HepG2 (cell line): Measurements from ENCODE around the gene TBCD. TPM values are rescaled to one million over a fixed set of nuclear protein-coding genes. Genes with fewer than 3 reads are reported as not detected.

Source experiments
- AGO1 ChIP-seq: fragments of 200-400 bp; formaldehyde crosslinking; IDR thresholded peaks from 2 replicates; pipeline ENCODE4 v1.6.1; 2017; ENCODE audit warnings: mild to moderate bottlenecking, low read depth, low read length, moderate library complexity; ENCODE audit not compliant: poor library complexity, severe bottlenecking
- ELF3 ChIP-seq: IDR thresholded peaks from 2 replicates; pipeline ENCODE4 v1.6.1; 2016; ENCODE audit warnings: missing genetic modification reagents, missing compliant biosample characterization
- HNRNPL ChIP-seq: fragments of 200-400 bp; formaldehyde crosslinking; IDR thresholded peaks from 2 replicates; pipeline ENCODE4 v1.6.1; 2017; ENCODE audit warnings: mild to moderate bottlenecking, low read depth, low read length
- KDM2A ChIP-seq: sonication (generic); formaldehyde crosslinking; IDR thresholded peaks from 2 replicates; pipeline ENCODE4 v1.4.0; 2020; ENCODE audit warnings: low read depth, missing genetic modification reagents, borderline replicate concordance
- KLF15 ChIP-seq: sonication (generic); formaldehyde crosslinking; IDR thresholded peaks from 2 replicates; pipeline ENCODE4 v1.8.1; 2023; ENCODE audit warnings: borderline replicate concordance, mild to moderate bottlenecking, inconsistent platforms, missing genetic modification reagents, mixed read lengths
- MEIS2 ChIP-seq: sonication (generic); formaldehyde crosslinking; IDR thresholded peaks from 2 replicates; pipeline ENCODE4 v1.9.0; 2021; ENCODE audit warnings: mild to moderate bottlenecking, missing genetic modification reagents
- SALL2 ChIP-seq: sonication (generic); formaldehyde crosslinking; IDR thresholded peaks from 2 replicates; pipeline ENCODE4 v1.8.1; 2023; ENCODE audit warnings: mild to moderate bottlenecking, missing genetic modification reagents, inconsistent platforms
- ZFP37 ChIP-seq: sonication (generic); formaldehyde crosslinking; IDR thresholded peaks from 2 replicates; pipeline ENCODE4 v1.4.0; 2020; ENCODE audit warnings: missing genetic modification reagents, borderline replicate concordance
- ZNF207 ChIP-seq: fragments of 450-650 bp; IDR thresholded peaks from 2 replicates; pipeline ENCODE4 v1.6.1; 2016; ENCODE audit warnings: antibody characterized with exemption, borderline replicate concordance
- ZNF263 ChIP-seq: sonication (generic); formaldehyde crosslinking; IDR thresholded peaks from 2 replicates; pipeline ENCODE4 v1.4.0; 2020; ENCODE audit warnings: missing genetic modification reagents
- ZNF614 ChIP-seq: IDR thresholded peaks from 2 replicates; pipeline ENCODE4 v1.6.1; 2018; ENCODE audit warnings: missing biosample characterization, missing genetic modification reagents, inconsistent platforms, borderline replicate concordance
- ZNF782 ChIP-seq: sonication (generic); formaldehyde crosslinking; IDR thresholded peaks from 2 replicates; pipeline ENCODE4 v1.4.0; 2020; ENCODE audit warnings: missing genetic modification reagents, mild to moderate bottlenecking, borderline replicate concordance
- polyA plus RNA-seq, 8 experiments: library from polyadenylated mRNA; depleted of rRNA in 3 of 8; stranded (reverse) in 7 of 8; unstranded in 1 of 8; fragments of >200 nt; fragmentation: Illumina TruSeq in 4 of 8; extraction: Trizol in 4 of 8; gene quantifications; 2 replicates each; pipeline versions ENCODE4 v1.2.1 to v1.2.3, GENCODE V29; 2011 to 2016; ENCODE audit warnings: low read depth in 4 of 8, missing spikeins in 1 of 8, mixed read lengths in 1 of 8; ENCODE audit not compliant: insufficient read depth in 1 of 8
- total RNA-seq, 5 experiments: library from RNA; depleted of rRNA; stranded (reverse); fragments of >200 nt; fragmentation: Illumina TruSeq; extraction: Trizol; gene quantifications; 2 replicates each; pipeline ENCODE4 v1.2.3, GENCODE V29; 2016; ENCODE audit warnings: low read depth in 1 of 5
- TF ChIP-seq, protein P1 (sequence below): sonication (generic); formaldehyde crosslinking; IDR thresholded peaks from 2 replicates; pipeline ENCODE4 v1.5.0; 2020; ENCODE audit warnings: mild to moderate bottlenecking, missing genetic modification reagents, moderate library complexity
- TF ChIP-seq, protein P2 (sequence below): sonication (generic); formaldehyde crosslinking; IDR thresholded peaks from 2 replicates; pipeline ENCODE4 v1.9.0; 2021; ENCODE audit warnings: missing genetic modification reagents, borderline replicate concordance
- TF ChIP-seq, protein P3 (sequence below): sonication (generic); formaldehyde crosslinking; IDR thresholded peaks from 2 replicates; pipeline ENCODE4 v1.5.1; 2020; ENCODE audit warnings: missing genetic modification reagents, mild to moderate bottlenecking, borderline replicate concordance
- TF ChIP-seq, protein P4 (sequence below): sonication (generic); formaldehyde crosslinking; IDR thresholded peaks from 2 replicates; pipeline ENCODE4 v1.4.0; 2020; ENCODE audit warnings: mild to moderate bottlenecking, missing genetic modification reagents
- TF ChIP-seq, protein P5 (sequence below): IDR thresholded peaks from 2 replicates; pipeline ENCODE4 v1.6.1; 2016; ENCODE audit warnings: low read depth, borderline replicate concordance
- TF ChIP-seq, protein P6 (sequence below): sonication (generic); formaldehyde crosslinking; IDR thresholded peaks from 2 replicates; pipeline ENCODE4 v1.5.1; 2020; ENCODE audit warnings: mild to moderate bottlenecking, missing genetic modification reagents, moderate library complexity

TBCD gene
- total and polyA plus RNA-seq, 2 of the 13 experiments (the other 11 are each of a cell fraction or from before 2014, with no cell fraction given): 33.9 to 54.8 TPM

DNA sequence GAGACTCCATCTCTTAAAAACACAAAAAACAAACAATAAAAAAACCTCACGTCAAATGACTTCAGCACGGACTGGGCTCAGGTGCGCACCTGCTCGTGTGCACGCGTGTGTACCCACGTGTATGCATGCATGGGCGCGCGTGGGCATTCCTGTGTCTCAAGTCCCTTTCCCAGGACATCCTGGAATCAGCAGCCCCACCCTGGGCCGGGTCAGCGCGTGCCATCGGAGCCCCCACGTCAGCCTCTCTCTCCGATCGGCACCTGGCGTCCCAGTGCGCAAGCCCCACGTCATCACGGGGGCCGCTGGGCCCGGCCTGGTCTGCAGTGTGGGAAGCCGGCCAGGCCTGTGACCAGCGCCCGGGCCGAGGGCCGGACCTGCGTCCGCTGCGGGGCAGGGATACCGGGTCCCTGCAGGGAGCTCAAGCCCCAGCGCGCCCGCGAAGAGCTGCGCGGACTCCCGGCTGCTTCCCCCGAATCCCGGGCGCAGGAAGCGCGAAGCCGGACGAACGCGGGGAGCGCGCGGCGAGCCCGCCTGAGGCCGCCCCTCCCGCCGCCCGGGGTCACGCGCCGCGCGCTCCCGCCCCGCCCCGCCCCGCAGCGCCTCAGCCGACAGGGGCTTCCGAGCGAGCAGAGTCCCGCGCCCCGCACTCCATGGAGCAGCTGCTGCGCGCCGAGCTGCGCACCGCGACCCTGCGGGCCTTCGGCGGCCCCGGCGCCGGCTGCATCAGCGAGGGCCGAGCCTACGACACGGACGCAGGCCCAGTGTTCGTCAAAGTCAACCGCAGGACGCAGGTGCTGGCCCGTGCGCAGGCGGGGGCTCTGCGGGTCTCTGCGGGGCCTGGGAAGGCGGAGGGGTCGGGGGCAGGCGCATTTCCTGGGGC, 16.6 kb upstream of the TBCD start, which contains the start of gene FN3K (continued):
- TF ChIP-seq, protein P1, sequence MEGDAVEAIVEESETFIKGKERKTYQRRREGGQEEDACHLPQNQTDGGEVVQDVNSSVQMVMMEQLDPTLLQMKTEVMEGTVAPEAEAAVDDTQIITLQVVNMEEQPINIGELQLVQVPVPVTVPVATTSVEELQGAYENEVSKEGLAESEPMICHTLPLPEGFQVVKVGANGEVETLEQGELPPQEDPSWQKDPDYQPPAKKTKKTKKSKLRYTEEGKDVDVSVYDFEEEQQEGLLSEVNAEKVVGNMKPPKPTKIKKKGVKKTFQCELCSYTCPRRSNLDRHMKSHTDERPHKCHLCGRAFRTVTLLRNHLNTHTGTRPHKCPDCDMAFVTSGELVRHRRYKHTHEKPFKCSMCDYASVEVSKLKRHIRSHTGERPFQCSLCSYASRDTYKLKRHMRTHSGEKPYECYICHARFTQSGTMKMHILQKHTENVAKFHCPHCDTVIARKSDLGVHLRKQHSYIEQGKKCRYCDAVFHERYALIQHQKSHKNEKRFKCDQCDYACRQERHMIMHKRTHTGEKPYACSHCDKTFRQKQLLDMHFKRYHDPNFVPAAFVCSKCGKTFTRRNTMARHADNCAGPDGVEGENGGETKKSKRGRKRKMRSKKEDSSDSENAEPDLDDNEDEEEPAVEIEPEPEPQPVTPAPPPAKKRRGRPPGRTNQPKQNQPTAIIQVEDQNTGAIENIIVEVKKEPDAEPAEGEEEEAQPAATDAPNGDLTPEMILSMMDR (CRISPR knock-in tag): no peak
- TF ChIP-seq ELF3 (peak; percentile 47; the same call in 1 of the 2 replicates), ZFP37 (no peak), ZNF263 (CRISPR knock-in tag) (peak; percentile 65), ZNF207 (no peak), AGO1 (peak; percentile 89), ZNF614 (CRISPR knock-in tag) (no peak), HNRNPL (no peak), KDM2A (CRISPR knock-in tag) (peak; percentile 90), ZNF782 (CRISPR knock-in tag) (0 out of 2 replicates have a peak, but pooled peaks have one; percentile 7), MEIS2 (CRISPR knock-in tag) (no peak; the same call in 1 of the 2 replicates), SALL2 (CRISPR knock-in tag) (0 out of 2 replicates have a peak, but pooled peaks have one; percentile 16), KLF15 (no peak)
- TF ChIP-seq, protein P2, sequence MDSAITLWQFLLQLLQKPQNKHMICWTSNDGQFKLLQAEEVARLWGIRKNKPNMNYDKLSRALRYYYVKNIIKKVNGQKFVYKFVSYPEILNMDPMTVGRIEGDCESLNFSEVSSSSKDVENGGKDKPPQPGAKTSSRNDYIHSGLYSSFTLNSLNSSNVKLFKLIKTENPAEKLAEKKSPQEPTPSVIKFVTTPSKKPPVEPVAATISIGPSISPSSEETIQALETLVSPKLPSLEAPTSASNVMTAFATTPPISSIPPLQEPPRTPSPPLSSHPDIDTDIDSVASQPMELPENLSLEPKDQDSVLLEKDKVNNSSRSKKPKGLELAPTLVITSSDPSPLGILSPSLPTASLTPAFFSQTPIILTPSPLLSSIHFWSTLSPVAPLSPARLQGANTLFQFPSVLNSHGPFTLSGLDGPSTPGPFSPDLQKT (CRISPR knock-in tag): peak; percentile 38; the same call in 1 of the 2 replicates
- TF ChIP-seq, protein P3, sequence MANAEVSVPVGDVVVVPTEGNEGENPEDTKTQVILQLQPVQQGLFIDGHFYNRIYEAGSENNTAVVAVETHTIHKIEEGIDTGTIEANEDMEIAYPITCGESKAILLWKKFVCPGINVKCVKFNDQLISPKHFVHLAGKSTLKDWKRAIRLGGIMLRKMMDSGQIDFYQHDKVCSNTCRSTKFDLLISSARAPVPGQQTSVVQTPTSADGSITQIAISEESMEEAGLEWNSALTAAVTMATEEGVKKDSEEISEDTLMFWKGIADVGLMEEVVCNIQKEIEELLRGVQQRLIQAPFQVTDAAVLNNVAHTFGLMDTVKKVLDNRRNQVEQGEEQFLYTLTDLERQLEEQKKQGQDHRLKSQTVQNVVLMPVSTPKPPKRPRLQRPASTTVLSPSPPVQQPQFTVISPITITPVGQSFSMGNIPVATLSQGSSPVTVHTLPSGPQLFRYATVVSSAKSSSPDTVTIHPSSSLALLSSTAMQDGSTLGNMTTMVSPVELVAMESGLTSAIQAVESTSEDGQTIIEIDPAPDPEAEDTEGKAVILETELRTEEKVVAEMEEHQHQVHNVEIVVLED (CRISPR knock-in tag): peak; percentile 37; the same call in 1 of the 2 replicates
- TF ChIP-seq, protein P4, sequence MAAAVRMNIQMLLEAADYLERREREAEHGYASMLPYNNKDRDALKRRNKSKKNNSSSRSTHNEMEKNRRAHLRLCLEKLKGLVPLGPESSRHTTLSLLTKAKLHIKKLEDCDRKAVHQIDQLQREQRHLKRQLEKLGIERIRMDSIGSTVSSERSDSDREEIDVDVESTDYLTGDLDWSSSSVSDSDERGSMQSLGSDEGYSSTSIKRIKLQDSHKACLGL: peak; percentile 71; the same call in 1 of the 2 replicates
- TF ChIP-seq, protein P5, sequence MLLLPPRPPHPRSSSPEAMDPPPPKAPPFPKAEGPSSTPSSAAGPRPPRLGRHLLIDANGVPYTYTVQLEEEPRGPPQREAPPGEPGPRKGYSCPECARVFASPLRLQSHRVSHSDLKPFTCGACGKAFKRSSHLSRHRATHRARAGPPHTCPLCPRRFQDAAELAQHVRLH (CRISPR knock-in tag): no peak
- TF ChIP-seq, protein P6, sequence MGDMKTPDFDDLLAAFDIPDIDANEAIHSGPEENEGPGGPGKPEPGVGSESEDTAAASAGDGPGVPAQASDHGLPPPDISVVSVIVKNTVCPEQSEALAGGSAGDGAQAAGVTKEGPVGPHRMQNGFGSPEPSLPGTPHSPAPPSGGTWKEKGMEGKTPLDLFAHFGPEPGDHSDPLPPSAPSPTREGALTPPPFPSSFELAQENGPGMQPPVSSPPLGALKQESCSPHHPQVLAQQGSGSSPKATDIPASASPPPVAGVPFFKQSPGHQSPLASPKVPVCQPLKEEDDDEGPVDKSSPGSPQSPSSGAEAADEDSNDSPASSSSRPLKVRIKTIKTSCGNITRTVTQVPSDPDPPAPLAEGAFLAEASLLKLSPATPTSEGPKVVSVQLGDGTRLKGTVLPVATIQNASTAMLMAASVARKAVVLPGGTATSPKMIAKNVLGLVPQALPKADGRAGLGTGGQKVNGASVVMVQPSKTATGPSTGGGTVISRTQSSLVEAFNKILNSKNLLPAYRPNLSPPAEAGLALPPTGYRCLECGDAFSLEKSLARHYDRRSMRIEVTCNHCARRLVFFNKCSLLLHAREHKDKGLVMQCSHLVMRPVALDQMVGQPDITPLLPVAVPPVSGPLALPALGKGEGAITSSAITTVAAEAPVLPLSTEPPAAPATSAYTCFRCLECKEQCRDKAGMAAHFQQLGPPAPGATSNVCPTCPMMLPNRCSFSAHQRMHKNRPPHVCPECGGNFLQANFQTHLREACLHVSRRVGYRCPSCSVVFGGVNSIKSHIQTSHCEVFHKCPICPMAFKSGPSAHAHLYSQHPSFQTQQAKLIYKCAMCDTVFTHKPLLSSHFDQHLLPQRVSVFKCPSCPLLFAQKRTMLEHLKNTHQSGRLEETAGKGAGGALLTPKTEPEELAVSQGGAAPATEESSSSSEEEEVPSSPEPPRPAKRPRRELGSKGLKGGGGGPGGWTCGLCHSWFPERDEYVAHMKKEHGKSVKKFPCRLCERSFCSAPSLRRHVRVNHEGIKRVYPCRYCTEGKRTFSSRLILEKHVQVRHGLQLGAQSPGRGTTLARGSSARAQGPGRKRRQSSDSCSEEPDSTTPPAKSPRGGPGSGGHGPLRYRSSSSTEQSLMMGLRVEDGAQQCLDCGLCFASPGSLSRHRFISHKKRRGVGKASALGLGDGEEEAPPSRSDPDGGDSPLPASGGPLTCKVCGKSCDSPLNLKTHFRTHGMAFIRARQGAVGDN (CRISPR knock-in tag): peak; percentile 80
